Stimulated activated naive B cell treated with anti-CD40 and anti-IgM and Interleukin-4, amounts not matched to agents 10 μg/mL and 1 μg/mL and 100 μg/mL, for 72 hours (primary cell): Measurements from ENCODE around the gene SEZ6L2.

ENCODE experiments used
- ATAC-seq, 2 donors: fragments of 150-1000 bp; cut with Tn5 transposase; replicated peaks; 2 replicates each; pipeline ENCODE4 v1.10.0; 2021; ENCODE audit warnings: moderate library complexity in 1 of 2
- DNase-seq: peaks from one replicate; pipeline ENCODE4 v3.0.0; 2021
- H3K27ac Mint-ChIP-seq: one replicate; pipeline ENCODE4 v1.8.0; 2022; ENCODE audit warnings: mild to moderate bottlenecking, mixed read lengths
- H3K27me3 Mint-ChIP-seq, 2 donors: one replicate each; pipeline ENCODE4 v1.8.0; 2022; ENCODE audit warnings: mixed read lengths in 2 of 2
- H3K36me3 Mint-ChIP-seq, 2 donors: one replicate each; pipeline ENCODE4 v1.8.0; 2022; ENCODE audit warnings: mixed read lengths in 2 of 2, mild to moderate bottlenecking in 1 of 2
- H3K4me1 Mint-ChIP-seq, 2 donors: one replicate each; pipeline ENCODE4 v1.8.0; 2022; ENCODE audit warnings: mixed read lengths in 2 of 2, mild to moderate bottlenecking in 1 of 2
- H3K4me3 Mint-ChIP-seq, 2 donors: one replicate each; pipeline ENCODE4 v1.8.0; 2022; ENCODE audit warnings: mild to moderate bottlenecking in 2 of 2, mixed read lengths in 2 of 2, moderate library complexity in 1 of 2
- H3K9me3 Mint-ChIP-seq, 2 donors: one replicate each; pipeline ENCODE4 v1.8.0; 2022; ENCODE audit warnings: mixed read lengths in 2 of 2, mild to moderate bottlenecking in 1 of 2

The SEZ6L2 gene

DNA sequence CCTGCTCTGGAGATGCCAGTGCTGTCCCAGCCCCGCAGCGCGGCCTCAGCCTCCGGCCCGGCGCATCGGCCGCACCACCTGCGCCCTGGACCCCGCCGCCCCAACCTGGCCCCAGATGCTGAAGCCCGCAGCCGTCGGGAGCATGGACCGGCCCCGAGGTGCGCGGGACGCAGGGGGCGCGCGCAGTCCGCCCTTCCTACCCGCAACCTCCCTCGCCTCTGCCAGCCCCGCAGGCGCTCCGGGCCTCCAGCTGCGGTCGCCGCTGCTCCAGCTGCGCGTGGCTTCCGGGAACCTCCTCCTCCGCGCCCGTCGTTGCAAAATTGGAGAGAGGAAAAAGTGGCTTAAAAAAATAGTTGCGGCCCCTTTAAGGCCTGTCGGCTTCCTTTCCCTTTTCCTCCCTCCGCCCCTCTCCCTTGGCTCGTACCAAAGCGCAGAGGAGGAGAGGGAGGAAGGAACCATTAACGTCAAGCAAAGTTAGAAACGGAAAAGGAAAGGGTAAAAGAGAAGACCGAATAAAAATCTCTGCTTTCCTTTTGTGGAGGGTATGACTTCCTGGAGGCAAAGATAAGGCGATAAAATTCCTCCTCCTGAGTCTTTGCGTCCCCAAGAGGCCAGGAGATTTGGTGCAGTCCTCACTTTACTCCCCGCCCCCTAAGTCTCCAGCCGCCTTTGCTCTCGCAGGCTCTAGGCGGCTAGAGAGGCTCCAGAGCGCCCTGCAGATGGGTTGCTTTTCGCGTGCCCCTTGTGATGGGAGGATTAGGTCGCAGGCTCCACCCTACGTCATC, 36.3 kb downstream of the SEZ6L2 start, which contains the start of gene CDIPT:
Gene CDIPT (minus strand): TSS at position 343 of the 785 bp plus-strand sequence. CDS start 369 bp downstream, outside the sequence.
- Mint-ChIP-seq H3K4me1 (peaks cover 14 to 33% of the 10 kb centered on the region in 2 donors), H3K27ac (peak within 1 kb of the TSS; percentile 99), H3K9me3 (no peaks in the 10 kb centered on the region), H3K4me3 (peak within 1 kb of the TSS; percentile 96 to 97), H3K27me3 (peaks cover 0 to 5% of the 10 kb centered on the region in 2 donors), H3K36me3 (peaks cover 22 to 26% of the 10 kb centered on the region in 2 donors)
- ATAC-seq = peak; percentile 100
- DNase-seq = peak; percentile 91

DNA sequence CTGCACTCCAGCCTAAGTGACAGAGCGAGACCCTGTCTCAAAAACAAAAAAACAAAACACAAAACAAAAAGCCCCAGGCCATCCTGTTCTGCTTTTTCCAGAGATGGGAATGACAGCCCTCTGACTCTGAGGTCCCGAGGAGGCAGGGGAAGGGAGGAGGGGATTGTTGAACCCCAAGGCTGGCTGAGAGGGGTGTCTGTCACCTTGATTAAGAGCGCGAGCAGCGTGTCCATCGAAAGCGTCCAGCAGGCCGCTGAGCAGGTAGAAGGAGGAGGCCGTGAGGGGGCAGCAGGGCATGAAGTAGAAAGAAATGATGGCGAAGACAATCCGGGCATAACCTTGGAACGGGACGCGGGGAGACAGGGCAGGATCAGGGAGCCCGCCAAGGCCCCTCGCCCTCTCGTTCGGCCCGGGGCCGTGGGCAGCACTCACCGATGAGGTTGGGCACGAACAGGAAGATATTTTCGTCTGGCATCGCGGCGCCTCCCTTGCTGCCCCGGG, 36.9 kb downstream of the SEZ6L2 start:
- Mint-ChIP-seq H3K36me3 (peaks cover 24 to 27% of the 10 kb centered on the region in 2 donors), H3K9me3 (no peaks in the 10 kb centered on the region), H3K27me3 (peaks cover 0 to under 1% of the 10 kb centered on the region in 2 donors), H3K4me3 (peak overlapping the region; percentile 96 to 97), H3K4me1 (peaks cover 14 to 33% of the 10 kb centered on the region in 2 donors), H3K27ac (peak overlapping the region; percentile 99)
- no peak for ATAC-seq
- no peak for DNase-seq

DNA sequence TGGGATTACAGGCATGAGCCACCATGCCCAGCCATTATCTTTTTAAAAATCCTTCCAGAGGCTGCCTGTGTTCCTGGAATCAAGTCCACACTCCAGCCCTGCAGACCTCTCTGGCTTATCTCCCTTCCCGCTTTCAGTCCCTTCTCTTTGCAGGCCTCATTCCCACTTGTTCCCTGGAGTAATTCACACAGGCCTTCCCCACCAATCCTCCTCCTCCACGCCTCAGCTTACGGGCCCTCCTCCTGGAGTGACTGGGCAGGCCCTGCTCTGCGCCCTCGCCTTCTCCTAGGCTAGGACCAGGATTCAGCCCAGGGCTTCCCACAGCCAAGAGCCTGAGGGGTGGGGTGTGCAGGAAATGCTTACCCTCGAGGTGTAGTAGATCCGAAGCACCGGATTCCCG, 39.1 kb downstream of the SEZ6L2 start:
- ATAC-seq (no peak), DNase-seq (no peak)
- Mint-ChIP-seq H3K27ac (no peak overlapping the region), H3K36me3 (peaks cover 24 to 27% of the 10 kb centered on the region in 2 donors), H3K9me3 (no peaks in the 10 kb centered on the region), H3K27me3 (no peaks in the 10 kb centered on the region), H3K4me3 (no peak overlapping the region), H3K4me1 (peaks cover 14 to 33% of the 10 kb centered on the region in 2 donors)

DNA sequence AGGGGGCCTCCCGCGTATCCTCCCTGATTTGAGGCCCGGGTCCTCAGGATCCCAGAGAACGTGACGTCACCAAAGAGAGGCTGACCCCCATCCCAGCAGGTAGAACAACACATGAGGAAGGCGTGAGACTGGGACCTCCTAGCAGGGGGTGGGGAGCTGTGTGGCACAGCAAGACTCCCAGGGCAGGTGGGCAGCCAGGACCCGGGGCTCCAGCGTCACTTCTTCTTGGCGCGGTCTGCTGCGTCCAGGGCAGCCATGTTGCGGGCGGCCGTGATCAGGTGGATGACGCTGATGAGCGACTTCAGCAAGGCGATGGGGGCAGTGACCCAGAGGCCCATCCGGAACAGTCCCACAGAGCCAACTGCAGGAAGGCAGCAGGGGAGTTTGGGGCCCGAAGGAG, 40.4 kb downstream of the SEZ6L2 start:
- Mint-ChIP-seq H3K27ac (no peak overlapping the region), H3K27me3 (no peaks in the 10 kb centered on the region), H3K36me3 (peaks cover 24 to 27% of the 10 kb centered on the region in 2 donors)

DNA sequence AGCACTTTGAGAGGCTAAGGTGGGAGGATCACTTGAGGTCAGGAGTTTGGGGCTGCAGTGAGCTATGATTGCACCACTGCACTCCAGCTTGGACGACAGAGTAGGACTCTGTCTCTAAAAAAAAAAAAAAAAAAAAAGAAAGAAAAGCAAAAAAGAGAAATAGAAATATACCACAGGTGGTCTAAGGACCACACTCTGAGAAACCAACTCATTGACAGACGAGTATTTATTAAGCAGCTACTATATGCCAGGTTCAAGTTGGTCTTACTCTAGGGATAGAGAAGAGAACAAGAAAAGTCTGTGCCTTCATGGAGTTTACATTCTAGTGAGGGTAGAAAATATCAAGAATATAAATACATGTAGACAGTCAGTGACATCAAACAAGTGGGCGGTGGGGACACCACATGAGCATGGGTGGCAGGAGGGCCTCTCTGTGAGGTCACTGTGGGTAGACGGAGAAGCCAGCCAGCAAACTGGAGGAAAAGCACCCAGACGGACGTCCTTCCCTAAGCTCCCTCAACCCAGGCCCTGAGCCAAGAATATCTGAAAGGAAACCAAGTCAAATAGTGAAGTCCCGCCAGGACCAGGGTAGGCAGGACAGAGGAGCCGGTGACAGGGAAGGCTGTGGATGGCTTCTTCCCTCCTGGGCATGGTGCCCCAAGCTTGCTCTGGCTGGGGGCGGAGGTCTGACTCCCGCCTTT, 41.1 kb downstream of the SEZ6L2 start:
- Mint-ChIP-seq H3K27ac (peak overlapping the region; percentile 57), H3K4me3 (no peak overlapping the region), H3K9me3 (no peaks in the 10 kb centered on the region), H3K36me3 (peaks cover 24 to 27% of the 10 kb centered on the region in 2 donors), H3K27me3 (no peaks in the 10 kb centered on the region), H3K4me1 (peaks cover 12 to 27% of the 10 kb centered on the region in 2 donors)
- no peak for DNase-seq
- ATAC-seq = no peak

More for the DNA sequence above, 40.4 kb downstream of the SEZ6L2 start:
- ATAC-seq = no peak
- Mint-ChIP-seq H3K9me3 (no peaks in the 10 kb centered on the region), H3K4me3 (no peak overlapping the region), H3K4me1 (peaks cover 12 to 33% of the 10 kb centered on the region in 2 donors)
- DNase-seq = no peak

DNA sequence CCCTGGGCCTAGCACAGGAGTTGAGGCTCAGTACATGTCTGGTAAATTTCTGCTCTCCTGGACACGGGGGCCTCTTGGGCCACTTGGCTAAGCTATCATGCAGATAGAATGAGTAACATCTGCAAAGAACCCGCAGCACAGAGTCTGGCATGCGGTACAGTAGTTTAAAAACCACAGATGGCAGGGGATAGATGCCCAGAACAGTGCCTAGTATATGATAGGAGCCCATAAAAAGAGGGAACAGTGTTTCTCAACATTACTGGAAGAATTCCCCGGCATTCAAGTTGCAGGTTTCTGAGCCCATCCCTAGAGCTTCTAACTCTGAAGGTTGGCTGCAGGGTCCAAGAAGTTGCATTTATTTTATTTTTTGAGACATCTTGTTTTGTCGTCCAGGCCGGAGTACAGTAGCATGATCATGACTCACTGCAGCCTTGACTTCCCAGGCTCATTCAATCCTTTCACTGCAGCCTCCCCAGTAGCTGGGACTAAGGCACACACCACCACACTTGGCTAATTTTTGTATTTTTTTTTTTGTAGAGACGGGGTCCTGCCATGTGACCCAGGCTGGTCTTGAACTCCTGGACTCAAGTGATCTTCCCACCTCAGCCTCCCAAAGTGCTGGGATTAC, 42.1 kb downstream of the SEZ6L2 start:
- Mint-ChIP-seq H3K9me3 (no peaks in the 10 kb centered on the region), H3K27ac (no peak overlapping the region)

DNA sequence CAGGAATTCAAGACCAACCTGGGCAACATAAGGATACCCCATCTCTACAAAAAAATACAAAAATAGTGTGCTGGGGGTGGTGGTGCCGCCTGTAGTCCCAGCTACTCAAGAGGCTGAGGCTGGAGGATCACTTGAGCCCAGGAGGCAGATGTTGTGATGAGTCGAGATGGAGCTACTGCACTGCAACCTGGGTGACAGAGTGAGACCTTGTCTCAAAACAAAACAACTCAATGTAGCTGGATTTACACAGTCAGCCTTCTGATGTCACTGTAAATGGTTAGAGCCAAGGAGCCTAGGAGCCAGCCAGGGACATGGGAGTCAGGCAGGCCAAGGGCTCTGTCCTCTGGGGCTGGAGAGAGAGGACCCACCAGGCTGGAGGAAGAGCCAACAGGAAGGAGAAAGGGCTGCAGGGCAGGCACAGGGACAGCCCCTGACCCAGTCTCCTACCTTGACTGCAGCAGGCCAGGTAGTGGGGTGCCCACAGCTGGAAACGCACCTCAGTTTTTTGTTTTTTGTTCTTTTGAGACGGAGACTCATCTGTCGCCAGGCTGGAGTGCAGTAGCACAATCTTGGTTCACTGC, 44.7 kb downstream of the SEZ6L2 start:
- Mint-ChIP-seq H3K4me1 (peaks cover 0 to 1% of the 10 kb centered on the region in 2 donors), H3K27ac (peak overlapping the region; percentile 71), H3K9me3 (no peaks in the 10 kb centered on the region), H3K4me3 (no peak overlapping the region), H3K36me3 (peaks cover 22 to 26% of the 10 kb centered on the region in 2 donors), H3K27me3 (no peaks in the 10 kb centered on the region)
- DNase-seq = no peak
- ATAC-seq = peak in 1 of 2 donors; percentile 18

More for the DNA sequence above, 42.1 kb downstream of the SEZ6L2 start:
- H3K36me3 Mint-ChIP-seq = peaks cover 24 to 27% of the 10 kb centered on the region in 2 donors
- no peak for DNase-seq
- ATAC-seq = no peak
- no peak overlapping the region for H3K4me3 Mint-ChIP-seq
- H3K27me3 Mint-ChIP-seq = no peaks in the 10 kb centered on the region
- peaks cover 10 to 23% of the 10 kb centered on the region in 2 donors for H3K4me1 Mint-ChIP-seq

DNA sequence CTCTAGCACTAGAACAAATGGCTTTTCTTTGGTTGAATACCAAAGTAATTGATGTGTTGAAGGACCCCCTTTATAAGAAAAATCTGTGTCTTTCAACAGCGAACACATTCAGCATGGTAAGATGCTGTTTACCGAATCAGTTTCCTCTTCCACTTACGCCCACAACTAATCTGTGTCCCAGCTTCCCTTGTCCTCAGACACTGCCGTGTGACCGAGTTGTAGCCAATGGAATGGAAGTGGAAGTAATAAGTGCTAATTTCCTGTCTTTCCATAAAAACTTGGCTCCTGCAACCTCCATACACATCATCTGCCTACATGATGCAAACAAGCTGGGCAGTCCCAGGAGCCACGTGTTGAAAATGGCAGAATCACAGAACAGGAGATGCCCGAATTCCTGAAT, 46.7 kb downstream of the SEZ6L2 start:
- Mint-ChIP-seq H3K4me3 (no peak overlapping the region), H3K27ac (no peak overlapping the region), H3K4me1 (peaks cover 4 to 5% of the 10 kb centered on the region in 2 donors), H3K9me3 (no peaks in the 10 kb centered on the region), H3K27me3 (no peaks in the 10 kb centered on the region), H3K36me3 (peaks cover 19 to 25% of the 10 kb centered on the region in 2 donors)
- no peak for DNase-seq
- ATAC-seq = no peak

DNA sequence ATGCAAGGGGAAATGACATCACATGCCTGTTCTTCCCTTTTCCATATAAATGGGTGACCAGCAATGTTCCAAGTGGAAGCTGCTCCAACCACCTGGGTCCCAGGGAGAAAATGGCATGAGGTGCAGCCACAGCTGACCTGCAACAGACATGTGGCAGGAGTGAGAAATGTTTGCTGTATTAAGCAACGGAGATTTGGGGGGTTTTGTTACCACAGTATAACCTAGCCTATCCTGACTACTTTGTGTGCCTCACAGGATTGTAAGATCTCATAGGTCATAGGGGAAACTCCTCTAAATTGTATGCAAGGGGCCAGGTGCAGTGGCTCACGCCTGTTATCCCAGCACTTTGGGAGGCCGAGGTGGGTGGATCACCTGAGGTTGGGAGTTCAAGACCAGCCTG, 48.4 kb downstream of the SEZ6L2 start:
- peaks cover 4 to 5% of the 10 kb centered on the region in 2 donors for H3K4me1 Mint-ChIP-seq
- no peaks in the 10 kb centered on the region for H3K27me3 Mint-ChIP-seq
- H3K36me3 Mint-ChIP-seq = peaks cover 27 to 33% of the 10 kb centered on the region in 2 donors
- H3K9me3 Mint-ChIP-seq = no peaks in the 10 kb centered on the region
- H3K27ac Mint-ChIP-seq = no peak overlapping the region
- no peak overlapping the region for H3K4me3 Mint-ChIP-seq
- ATAC-seq (no peak), DNase-seq (no peak)

DNA sequence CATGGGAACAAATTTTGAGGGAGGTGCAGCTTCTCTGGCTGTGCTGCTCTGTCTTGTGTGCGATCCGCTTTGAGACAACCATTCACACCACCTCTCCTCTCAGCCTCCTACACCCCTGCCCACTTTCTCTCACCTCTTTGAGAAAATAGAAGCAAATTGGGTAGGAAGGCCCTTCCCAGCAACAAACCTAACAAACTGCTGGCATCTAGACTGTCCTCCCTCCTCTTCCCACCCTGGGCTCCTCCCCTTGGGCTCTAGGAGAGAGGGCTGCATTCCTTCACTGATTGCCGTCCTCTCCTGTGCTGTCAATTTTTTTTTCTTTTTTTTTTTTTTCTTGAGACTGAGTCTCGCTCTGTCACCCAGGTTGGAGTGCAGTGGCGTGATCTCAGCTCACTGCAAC, 49.8 kb downstream of the SEZ6L2 start:
- H3K4me3 Mint-ChIP-seq = no peak overlapping the region
- no peaks in the 10 kb centered on the region for H3K27me3 Mint-ChIP-seq
- peaks cover 39 to 46% of the 10 kb centered on the region in 2 donors for H3K36me3 Mint-ChIP-seq
- ATAC-seq (no peak), DNase-seq (no peak)
- H3K9me3 Mint-ChIP-seq = no peaks in the 10 kb centered on the region
- no peak overlapping the region for H3K27ac Mint-ChIP-seq
- peaks cover 4 to 5% of the 10 kb centered on the region in 2 donors for H3K4me1 Mint-ChIP-seq

DNA sequence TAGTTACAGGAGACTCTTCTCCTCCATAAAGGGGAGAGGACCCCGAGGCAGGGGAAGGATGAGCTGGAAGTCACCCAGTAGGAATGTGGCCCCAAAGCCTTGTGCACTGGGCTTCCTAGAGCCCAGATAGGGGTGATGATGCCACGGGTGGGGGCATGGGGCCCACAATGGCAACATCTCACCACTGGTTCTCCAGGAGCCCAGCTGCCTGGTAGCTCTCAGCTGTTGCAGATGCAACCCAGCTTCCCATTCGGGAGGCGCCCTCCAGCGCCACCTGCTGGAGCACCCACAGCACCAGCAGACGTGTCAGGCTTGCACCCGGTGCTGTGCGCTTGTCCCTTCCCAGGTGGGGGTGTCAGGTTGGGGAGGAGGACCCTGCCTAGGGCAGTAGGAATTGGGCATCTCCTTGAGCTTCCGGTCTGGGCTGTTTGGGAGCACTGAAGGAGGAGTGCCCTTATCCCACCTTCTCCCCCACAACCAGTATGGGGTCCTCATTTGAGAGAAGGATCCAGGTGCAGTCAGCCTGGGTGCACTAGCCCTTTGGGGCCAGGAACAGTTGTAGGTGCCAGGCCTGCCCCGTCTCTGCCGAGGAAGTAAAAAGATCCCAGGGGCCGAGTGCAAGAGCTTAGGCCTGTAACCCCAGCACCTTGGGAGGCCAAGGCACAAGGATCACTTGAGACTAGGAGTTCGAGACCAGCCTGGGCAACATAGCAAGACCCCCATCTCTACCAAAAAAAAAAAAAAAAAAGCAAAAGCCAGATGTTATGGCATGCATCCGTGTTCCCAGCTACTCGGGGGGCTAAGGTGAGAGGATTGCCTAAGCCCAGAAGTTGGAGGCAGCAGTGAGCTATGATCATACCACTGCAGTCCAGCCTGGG, 50.7 kb downstream of the SEZ6L2 start:
- ATAC-seq (peak; percentile 87 to 88), DNase-seq (peak; percentile 50)
- H3K9me3 Mint-ChIP-seq = no peaks in the 10 kb centered on the region
- H3K4me3 Mint-ChIP-seq = no peak overlapping the region
- peaks cover 4 to 5% of the 10 kb centered on the region in 2 donors for H3K4me1 Mint-ChIP-seq
- peak overlapping the region; percentile 83 for H3K27ac Mint-ChIP-seq
- H3K36me3 Mint-ChIP-seq = peaks cover 44 to 51% of the 10 kb centered on the region in 2 donors
- no peaks in the 10 kb centered on the region for H3K27me3 Mint-ChIP-seq

DNA sequence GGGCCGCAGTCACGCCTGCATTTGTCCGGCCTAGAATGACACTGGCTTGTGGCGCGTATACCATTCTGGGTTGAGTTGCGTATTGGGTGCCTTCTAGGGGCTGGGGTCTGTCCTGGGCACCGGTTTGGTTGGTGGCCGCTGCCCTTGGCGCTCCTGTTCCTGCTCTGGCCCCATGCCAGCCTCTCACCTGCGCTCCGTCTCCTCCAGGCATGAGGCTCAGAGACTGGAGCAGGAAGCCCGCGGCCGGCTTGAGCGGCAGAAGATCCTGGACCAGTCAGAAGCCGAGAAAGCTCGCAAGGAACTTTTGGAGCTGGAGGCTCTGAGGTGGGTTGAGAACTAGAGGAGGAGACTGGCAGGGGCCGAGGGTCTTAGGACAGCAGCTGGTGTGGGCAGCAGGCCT, 53.7 kb downstream of the SEZ6L2 start:
- Mint-ChIP-seq H3K36me3 (peaks cover 49 to 67% of the 10 kb centered on the region in 2 donors), H3K4me1 (peaks cover 4 to 5% of the 10 kb centered on the region in 2 donors), H3K27ac (no peak overlapping the region), H3K4me3 (no peak overlapping the region), H3K9me3 (no peaks in the 10 kb centered on the region), H3K27me3 (no peaks in the 10 kb centered on the region)
- DNase-seq (no peak), ATAC-seq (no peak)
